Heart right ventricle (tissue), 16 donors: ENCODE measurements around the gene MRAP2. TPM values are rescaled to one million over a fixed set of nuclear protein-coding genes. Genes with fewer than 3 reads are reported as not detected.
"Not testable (repeated sequence)": the region's sequence is repeated elsewhere in the genome, so short reads cannot be mapped to it uniquely, and the experiment has no call there.

Experiments
- ATAC-seq, 8 donors: fragments of 200-7000 bp; cut with Tn5 transposase; one replicate each; pipeline ENCODE4 v1.9.1; 2020; ENCODE audit warnings: mild to moderate bottlenecking in 8 of 8, moderate library complexity in 8 of 8, moderate number of reproducible peaks in 1 of 8
- DNase-seq, 2 donors: peaks; one replicate each; pipeline ENCODE4 v3.0.0-alpha.2; 2020
- H3K27ac ChIP-seq, 10 donors: fragments of 200-600 bp; sonication (generic) in 2 of 10; one replicate each; pipeline versions ENCODE4 v1.5.0 to v1.8.0; 2020 to 2022; ENCODE audit warnings: mild to moderate bottlenecking in 3 of 10
- H3K27me3 ChIP-seq, 7 donors: fragments of 200-600 bp; one replicate each; pipeline ENCODE4 v1.8.0; 2021 to 2022; ENCODE audit warnings: mild to moderate bottlenecking in 2 of 7
- H3K36me3 ChIP-seq, 9 donors: fragments of 200-600 bp; sonication (generic) in 1 of 9; one replicate each; pipeline versions ENCODE4 v1.5.0 to v1.8.0; 2020 to 2022; ENCODE audit warnings: mild to moderate bottlenecking in 2 of 9
- H3K4me1 ChIP-seq, 9 donors: fragments of 200-600 bp; sonication (generic) in 1 of 9; one replicate each; pipeline versions ENCODE4 v1.5.0 to v1.8.0; 2020 to 2022; ENCODE audit warnings: mild to moderate bottlenecking in 4 of 9
- H3K4me3 ChIP-seq, 10 donors: fragments of 200-600 bp; sonication (generic) in 2 of 10; one replicate each; pipeline versions ENCODE4 v1.5.0 to v1.8.0; 2020 to 2022; ENCODE audit warnings: mild to moderate bottlenecking in 7 of 10, moderate library complexity in 2 of 10
- H3K9me3 ChIP-seq, 11 donors: fragments of 200-600 bp in 10 of 11; sonication (generic) in 2 of 11; one replicate each; pipeline versions ENCODE4 v1.5.0 to v1.8.0; 2013 to 2022; ENCODE audit warnings: mild to moderate bottlenecking in 2 of 11, control low read depth in 1 of 11, moderate library complexity in 1 of 11
- WGBS, 2 donors: extraction: QIAGEN DNeasy Blood & Tissue Kit; methylation state at CpG; one replicate each; pipeline ENCODE4 v1.1.7; 2013; ENCODE audit warnings: inconsistent platforms in 1 of 2; 5-methylcytosine and 5-hydroxymethylcytosine counted together
- intact Hi-C, 10 donors: fragments of 100-400 bp; cut with DNase I; formaldehyde crosslinking; loops; one replicate each; pipeline versions ENCODE4 v1.11.1 to v1.14.2; 2022
- polyA plus RNA-seq, 2 donors: library from polyadenylated mRNA; stranded (reverse); fragments of 200-250 nt; gene quantifications; one replicate each; pipeline ENCODE4 v1.2.3, GENCODE V29; 2013
- total RNA-seq, 10 donors: library from RNA; stranded (reverse); fragmentation: NEBNext Ultra II Directional in 3 of 10; extraction: Animal tissue kit (Norgen Biotek cat#: 25700) in 3 of 10; gene quantifications; one replicate each; pipeline versions ENCODE4 v1.2.1 to v1.2.4, GENCODE V29; 2021 to 2023
- TF ChIP-seq, protein P1 (sequence below), 9 donors: fragments of 200-600 bp; sonication (generic) in 2 of 9; IDR thresholded peaks; one replicate each; pipeline versions ENCODE4 v1.5.0 to v1.8.0; 2021 to 2022; ENCODE audit warnings: antibody characterized with exemption in 9 of 9, mild to moderate bottlenecking in 5 of 9, moderate library complexity in 1 of 9
- donor health status: Arrhythmogenic right ventricular cardiomyopathy.
- donor health status: ischemic (EF 13 %, LVEDD 7.1; RV severe dilation, severe dysfunction).
- donor health status: healthy with polysubstance abuse.
- donor health status: DM: no; HTN: yes; CAD: no.
- donor health status: DM: no; HTN: no; CAD: no.
- donor health status: ischemic (EF 25% LVEDD 6.9; RV normal size, moderate dysfunction).
- donor health status: ischemic (EF 25% LVEDD 5.7; RV mildly dilated, moderate dysfunction).
- donor health status: healthy.
- donor health status: DM: yes; HTN: yes; CAD: no.
- donor health status: Ischemic cardiomyopathy.
- donor health status: ischemic (EF 35%, LVEDD 5.7; RV mildly dilated, moderate dysfunction).
- donor health status: nonischemic (EF 11% LVEDD 7.7; RV severe dilation, severe dysfunction).
- donor health status: DM: yes; HTN: yes; CAD: no.
- donor health status: PGD.
- donor health status: ischemic (EF 29% LVEDD 5.4; RV normal size, mild dysfunction).
- donor health status: nonischemic (EF 23%, LVEDD 6.1; RV moderate dilation, normal function).

Gene MRAP2
- total and polyA plus RNA-seq, 12 donors: 0.14 to 0.56 (median 0.22) TPM; not detected in 3

DNA sequence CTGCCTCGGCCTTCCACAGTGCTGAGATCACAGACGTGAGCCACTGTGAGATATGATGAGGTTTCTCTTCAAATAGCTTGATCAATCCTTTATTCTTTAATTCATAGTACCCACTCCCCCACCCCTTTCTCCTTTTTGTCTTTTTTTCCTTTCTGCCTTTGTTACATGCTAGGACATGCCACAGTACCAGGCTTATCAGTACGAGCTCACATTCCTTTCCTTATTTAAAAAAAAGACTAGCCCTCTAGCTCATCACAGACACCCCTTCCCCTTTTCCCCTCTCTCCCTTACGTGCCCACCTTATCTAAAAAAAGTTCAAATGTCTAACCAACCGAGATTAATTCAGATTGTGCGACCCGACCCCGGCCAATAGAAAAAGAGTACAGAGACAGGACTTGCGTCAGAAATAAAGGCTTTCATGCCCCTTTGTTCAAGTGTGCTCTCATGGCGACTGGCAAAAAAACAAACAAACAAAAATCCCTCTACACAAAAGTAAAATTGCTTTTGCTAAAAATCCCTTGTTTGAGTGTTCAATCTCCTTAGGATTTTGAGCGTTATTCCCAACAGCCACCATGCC, 49.2 kb downstream of the MRAP2 start:
- Histone ChIP-seq H3K27me3 (peaks cover 0 to 10% (median 0%) of the 10 kb centered on the region in 7 donors), H3K36me3 (no peaks in the 10 kb centered on the region), H3K4me1 (no peaks in the 10 kb centered on the region), H3K4me3 (no peak overlapping the region), H3K27ac (no peak overlapping the region), H3K9me3 (no peaks in the 10 kb centered on the region)
- no peak for DNase-seq
- intact Hi-C loops: no loop called here
- no peak for ATAC-seq
- 41 to 42% methylated on average over 11 of the region's 11 CpGs for WGBS, 2 donors
- TF ChIP-seq, protein P1, sequence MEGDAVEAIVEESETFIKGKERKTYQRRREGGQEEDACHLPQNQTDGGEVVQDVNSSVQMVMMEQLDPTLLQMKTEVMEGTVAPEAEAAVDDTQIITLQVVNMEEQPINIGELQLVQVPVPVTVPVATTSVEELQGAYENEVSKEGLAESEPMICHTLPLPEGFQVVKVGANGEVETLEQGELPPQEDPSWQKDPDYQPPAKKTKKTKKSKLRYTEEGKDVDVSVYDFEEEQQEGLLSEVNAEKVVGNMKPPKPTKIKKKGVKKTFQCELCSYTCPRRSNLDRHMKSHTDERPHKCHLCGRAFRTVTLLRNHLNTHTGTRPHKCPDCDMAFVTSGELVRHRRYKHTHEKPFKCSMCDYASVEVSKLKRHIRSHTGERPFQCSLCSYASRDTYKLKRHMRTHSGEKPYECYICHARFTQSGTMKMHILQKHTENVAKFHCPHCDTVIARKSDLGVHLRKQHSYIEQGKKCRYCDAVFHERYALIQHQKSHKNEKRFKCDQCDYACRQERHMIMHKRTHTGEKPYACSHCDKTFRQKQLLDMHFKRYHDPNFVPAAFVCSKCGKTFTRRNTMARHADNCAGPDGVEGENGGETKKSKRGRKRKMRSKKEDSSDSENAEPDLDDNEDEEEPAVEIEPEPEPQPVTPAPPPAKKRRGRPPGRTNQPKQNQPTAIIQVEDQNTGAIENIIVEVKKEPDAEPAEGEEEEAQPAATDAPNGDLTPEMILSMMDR (IDR thresholded peaks at IDR 0.05): no peak

DNA sequence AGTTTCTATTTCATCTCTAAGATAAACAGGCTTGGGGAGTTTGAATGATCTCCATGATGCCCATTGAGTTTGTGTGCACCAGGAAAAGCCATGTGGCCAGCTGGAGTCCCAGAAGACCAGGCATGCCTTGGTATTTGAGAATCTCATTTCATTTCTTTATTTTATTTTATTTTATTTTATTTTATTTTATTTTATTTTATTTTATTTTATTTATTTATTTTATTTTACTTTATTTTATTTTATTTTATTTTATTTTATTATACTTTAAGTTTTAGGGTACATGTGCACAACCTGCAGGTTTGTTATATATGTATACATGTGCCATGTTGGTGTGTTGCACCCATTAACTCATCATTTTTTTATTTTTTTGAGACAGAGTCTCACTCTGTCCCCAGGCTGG, 51.1 kb downstream of the MRAP2 start:
- H3K4me3 ChIP-seq, H3K27me3 ChIP-seq, H3K9me3 ChIP-seq, H3K27ac ChIP-seq, H3K36me3 ChIP-seq, DNase-seq, H3K4me1 ChIP-seq, intact Hi-C loops, ATAC-seq: not testable (repeated sequence)

DNA sequence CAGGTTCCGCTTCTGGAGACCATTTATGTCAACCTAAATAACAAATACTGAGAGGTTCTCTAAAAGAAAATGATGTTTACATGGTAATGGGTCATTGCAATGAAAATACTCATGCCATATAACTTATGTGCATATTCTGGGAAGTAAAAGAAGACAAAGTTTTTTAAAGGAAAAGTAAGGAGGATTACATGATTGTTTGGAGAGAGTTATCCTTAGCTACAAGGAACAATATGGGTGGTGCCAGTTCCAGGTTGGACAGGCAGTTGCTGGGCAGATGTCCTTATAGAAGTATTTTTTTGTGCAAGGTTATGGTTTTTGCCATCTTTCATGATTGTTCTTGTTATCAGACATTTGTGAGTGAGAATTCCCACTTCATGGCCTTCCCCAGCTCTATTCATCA, 52.5 kb downstream of the MRAP2 start:
- WGBS, 2 donors: 86 to 95% methylated on average over 1 of the region's 1 CpG
- no peaks in the 10 kb centered on the region for H3K4me1 ChIP-seq
- TF ChIP-seq, protein P1 (IDR thresholded peaks at IDR 0.05): no peak
- no peak for ATAC-seq
- no peak overlapping the region for H3K27ac ChIP-seq
- H3K4me3 ChIP-seq: no peak overlapping the region
- no peaks in the 10 kb centered on the region for H3K9me3 ChIP-seq
- no peak for DNase-seq
- peaks cover 0 to 10% (median 0%) of the 10 kb centered on the region in 7 donors for H3K27me3 ChIP-seq
- intact Hi-C loops: no loop called here
- no peaks in the 10 kb centered on the region for H3K36me3 ChIP-seq

DNA sequence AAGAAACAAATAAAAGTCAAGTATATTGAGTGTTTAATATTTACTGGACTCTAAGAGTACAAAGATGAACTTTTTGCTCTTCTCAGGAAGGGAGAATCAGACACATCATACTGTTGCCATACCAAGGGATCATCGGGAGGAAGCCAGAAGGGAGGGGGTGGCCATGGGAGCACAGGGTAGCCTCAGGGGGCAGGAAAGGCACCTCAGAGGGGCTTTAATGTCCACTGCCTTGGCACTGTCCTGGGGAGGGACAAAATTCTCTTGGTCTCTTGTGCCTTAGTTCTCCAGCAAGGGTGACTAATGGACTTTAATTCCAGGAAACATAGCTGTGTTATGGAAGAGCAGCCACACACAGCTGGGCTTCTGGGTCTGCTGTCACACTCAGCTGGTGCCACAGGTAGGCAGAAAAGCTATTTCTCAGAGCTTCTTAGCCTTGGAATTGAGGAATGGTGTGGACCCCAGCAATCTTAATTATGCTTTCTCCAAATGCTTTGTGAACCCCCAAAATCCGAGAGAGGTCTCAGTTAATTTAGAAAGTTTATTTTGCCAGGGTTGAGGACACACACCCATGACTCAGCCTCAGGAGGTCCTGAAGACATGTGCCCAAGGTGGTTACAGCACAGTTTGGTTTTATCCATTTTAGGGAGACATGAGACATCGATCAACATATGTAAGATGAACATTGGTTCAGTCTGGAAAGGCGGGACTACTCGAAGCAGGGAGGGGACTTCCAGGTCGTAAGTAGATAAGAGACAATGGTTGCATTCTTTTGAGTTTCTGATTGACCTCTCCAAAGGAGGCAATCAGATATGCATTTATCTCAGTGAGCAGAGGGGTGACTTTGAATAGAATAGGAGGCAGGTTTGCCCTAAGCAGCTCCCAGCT, 53.2 kb downstream of the MRAP2 start:
- intact Hi-C loops: no loop called here
- H3K4me1 ChIP-seq: no peaks in the 10 kb centered on the region
- TF ChIP-seq, protein P1 (IDR thresholded peaks at IDR 0.05): no peak
- no peak overlapping the region for H3K4me3 ChIP-seq
- DNase-seq (no peak), ATAC-seq (no peak)
- H3K36me3 ChIP-seq: no peaks in the 10 kb centered on the region
- H3K27ac ChIP-seq: no peak overlapping the region
- peaks cover 0 to 6% (median 0%) of the 10 kb centered on the region in 7 donors for H3K27me3 ChIP-seq
- 67% methylated on average over 6 of the region's 6 CpGs for WGBS, 2 donors
- no peaks in the 10 kb centered on the region for H3K9me3 ChIP-seq

DNA sequence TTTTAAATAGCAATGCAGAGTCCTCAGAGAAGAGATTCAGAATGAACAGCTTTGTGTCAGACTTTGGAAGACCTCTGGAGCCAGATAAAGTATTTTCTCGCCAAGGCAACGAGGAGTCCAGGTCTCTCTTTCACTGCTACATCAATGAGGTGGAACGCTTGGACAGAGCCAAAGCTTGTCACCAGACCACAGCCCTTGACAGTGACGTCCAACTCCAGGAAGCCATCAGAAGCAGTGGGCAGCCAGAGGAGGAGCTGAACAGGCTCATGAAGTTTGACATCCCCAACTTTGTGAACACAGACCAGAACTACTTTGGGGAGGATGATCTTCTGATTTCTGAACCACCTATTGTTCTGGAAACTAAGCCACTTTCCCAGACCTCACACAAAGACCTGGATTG, 55.5 kb downstream of the MRAP2 start:
- Histone ChIP-seq H3K36me3 (no peaks in the 10 kb centered on the region), H3K4me3 (no peak overlapping the region), H3K27ac (no peak overlapping the region), H3K4me1 (no peaks in the 10 kb centered on the region), H3K9me3 (peaks cover 0 to 7% (median 0%) of the 10 kb centered on the region in 11 donors), H3K27me3 (peaks cover 0 to 3% (median 0%) of the 10 kb centered on the region in 7 donors)
- DNase-seq: no peak
- TF ChIP-seq, protein P1 (IDR thresholded peaks at IDR 0.05): no peak
- peak in 1 of 8 donors; percentile 11 for ATAC-seq
- intact Hi-C loops: no loop called here
- 61 to 62% methylated on average over 4 of the region's 4 CpGs for WGBS, 2 donors
